Keratinocyte (primary cell): ENCODE results near the gene SPOCK1. TPM values are rescaled to one million over a fixed set of nuclear protein-coding genes. Genes with fewer than 3 reads are reported as not detected.

Source experiments
- DNase-seq: peaks from one replicate; pipeline ENCODE4 v3.0.0-alpha.2; 2011; ENCODE audit warnings: low read depth, missing footprints, low spot score
- FAIRE-seq: peaks from 2 replicates; lab custom pipeline; 2011; peaks lifted over from hg19 to GRCh38; lab: Jason Lieb, UNC
- H2AFZ ChIP-seq: 2 replicates; pipeline ENCODE4 v1.6.0; 2012; ENCODE audit warnings: low read length, control low read depth, inconsistent platforms; ENCODE audit not compliant: control insufficient read depth
- H3K27ac ChIP-seq: 2 replicates; pipeline ENCODE4 v1.5.1; 2011; ENCODE audit warnings: low read length; ENCODE audit not compliant: control insufficient read depth, insufficient read depth
- H3K27me3 ChIP-seq: 3 replicates; pipeline ENCODE4 v1.6.0; 2011; ENCODE audit warnings: low read length; ENCODE audit not compliant: control insufficient read depth, insufficient read depth; ENCODE audit errors: extremely low read depth
- H3K36me3 ChIP-seq, 2 experiments: 2 replicates in 1 of 2; 3 replicates in 1 of 2; pipeline ENCODE4 v1.5.1; 2011; ENCODE audit warnings: low read length in 2 of 2, mild to moderate bottlenecking in 1 of 2; ENCODE audit not compliant: control insufficient read depth in 2 of 2, insufficient read depth in 2 of 2; ENCODE audit errors: extremely low read depth in 1 of 2
- H3K4me1 ChIP-seq: 3 replicates; pipeline ENCODE4 v1.5.1; 2011; ENCODE audit warnings: low read length; ENCODE audit not compliant: control insufficient read depth, insufficient read depth; ENCODE audit errors: extremely low read depth
- H3K4me2 ChIP-seq: 3 replicates; pipeline ENCODE4 v1.6.0; 2011; ENCODE audit warnings: low read depth, low read length; ENCODE audit not compliant: control insufficient read depth, insufficient read depth; ENCODE audit errors: extremely low read depth
- H3K4me3 ChIP-seq, 3 experiments: fragments of 200-600 bp in 1 of 3; sonication (generic) in 1 of 3; 2 replicates in 2 of 3; 3 replicates in 1 of 3; pipeline ENCODE4 v1.5.1; 2011 to 2016; ENCODE audit warnings: low read length in 3 of 3, mild to moderate bottlenecking in 3 of 3, control low read depth in 2 of 3, inconsistent platforms in 1 of 3, low read depth in 1 of 3, mixed read lengths in 1 of 3, mixed run types in 1 of 3, moderate library complexity in 1 of 3; ENCODE audit not compliant: control insufficient read depth in 2 of 3, insufficient read depth in 2 of 3; ENCODE audit errors: extremely low read depth in 1 of 3
- H3K79me2 ChIP-seq: 2 replicates; pipeline ENCODE4 v1.6.0; 2012; ENCODE audit warnings: low read length; ENCODE audit not compliant: control insufficient read depth, insufficient read depth
- H3K9ac ChIP-seq: 3 replicates; pipeline ENCODE4 v1.6.0; 2011; ENCODE audit warnings: low read length; ENCODE audit not compliant: control insufficient read depth, insufficient read depth; ENCODE audit errors: extremely low read depth
- H3K9me1 ChIP-seq: 3 replicates; pipeline ENCODE4 v1.6.0; 2011; ENCODE audit warnings: low read length; ENCODE audit not compliant: control insufficient read depth, insufficient read depth; ENCODE audit errors: extremely low read depth
- H3K9me3 ChIP-seq: 2 replicates; pipeline ENCODE4 v1.5.1; 2012; ENCODE audit warnings: low read depth, low read length; ENCODE audit not compliant: control insufficient read depth
- H4K20me1 ChIP-seq: 3 replicates; pipeline ENCODE4 v1.6.0; 2011; ENCODE audit warnings: low read length; ENCODE audit not compliant: control insufficient read depth, insufficient read depth; ENCODE audit errors: extremely low read depth
- CTCF ChIP-seq, 3 experiments: IDR thresholded peaks in 1 of 3; conservative IDR thresholded peaks in 1 of 3; optimal IDR thresholded peaks in 1 of 3; 2 replicates in 2 of 3; 3 replicates in 1 of 3; pipeline versions ENCODE3 to v1.5.1; 2011; ENCODE audit warnings: low read length in 3 of 3, mild to moderate bottlenecking in 3 of 3, moderate library complexity in 2 of 3, control low read depth in 1 of 3, inconsistent platforms in 1 of 3; ENCODE audit not compliant: insufficient read depth in 2 of 3; ENCODE audit errors: extremely low read depth in 1 of 3
- EZH2 ChIP-seq: IDR thresholded peaks from one replicate; pipeline ENCODE4 v1.6.1; 2012; ENCODE audit warnings: inconsistent platforms, mild to moderate bottlenecking, low read length, moderate library complexity
- dilution Hi-C: fragments of 300-500 bp; cut with MboI; formaldehyde crosslinking; loops from one replicate; pipeline ENCODE4 v1.7.0; 2020; ENCODE audit warnings: low sequenced_read_pairs; ENCODE audit not compliant: extremely low pct_ligation_motif_present
- polyA plus RNA-seq, 5 experiments: library from polyadenylated mRNA; depleted of rRNA in 3 of 5; stranded (reverse) in 3 of 5; stranded (forward) in 1 of 5; unstranded in 1 of 5; fragments of >200 nt; gene quantifications; 1 replicate in 1 of 5; 2 replicates in 3 of 5; 3 replicates in 1 of 5; pipeline versions ENCODE4 v1.2.1 to v1.2.3, GENCODE V29; 2011 to 2012; ENCODE audit warnings: missing spikeins in 2 of 5, low read depth in 1 of 5, low replicate concordance in 1 of 5

Gene SPOCK1
- polyA plus RNA-seq, 1 donor (not counting 4 experiments of a cell fraction or from before 2014, with no cell fraction given): 5.5 TPM

GRCh38 chr5:137462265-137462590, 36.9 kb downstream of the SPOCK1 start:
- H3K4me2 ChIP-seq: no peak overlapping the region
- no peaks in the 10 kb centered on the region for H3K9me3 ChIP-seq
- H2AFZ ChIP-seq: no peak overlapping the region
- H3K79me2 ChIP-seq: no peaks in the 10 kb centered on the region
- H3K9ac ChIP-seq: no peak overlapping the region
- no peak overlapping the region for H3K27ac ChIP-seq
- H3K27me3 ChIP-seq: peaks cover 7% of the 10 kb centered on the region
- no peaks in the 10 kb centered on the region for H3K36me3 ChIP-seq
- dilution Hi-C loops: no loop called here
- H3K4me1 ChIP-seq: no peaks in the 10 kb centered on the region
- TF ChIP-seq EZH2 (no peak), CTCF (optimal IDR thresholded peaks at IDR 0.05 in 1 of 3, IDR thresholded peaks at IDR 0.05 in 1 of 3, conservative IDR thresholded peaks at IDR 0.05 in 1 of 3; ENCODE audit: extremely low read depth in 1 of 3, insufficient read depth in 2 of 3, low read length in 3 of 3) (no peak)
- H4K20me1 ChIP-seq: no peaks in the 10 kb centered on the region
- H3K4me3 ChIP-seq: no peak overlapping the region
- no peaks in the 10 kb centered on the region for H3K9me1 ChIP-seq
- FAIRE-seq (no peak), DNase-seq (no peak)

GRCh38 chr5:137461391-137462264, 37.5 kb downstream of the SPOCK1 start:
- no peak for DNase-seq
- Histone ChIP-seq H4K20me1 (no peaks in the 10 kb centered on the region), H3K9ac (no peak overlapping the region), H3K27me3 (peaks cover 7% of the 10 kb centered on the region), H3K4me3 (no peak overlapping the region), H3K79me2 (no peaks in the 10 kb centered on the region), H3K36me3 (no peaks in the 10 kb centered on the region), H3K9me3 (no peaks in the 10 kb centered on the region), H3K4me2 (no peak overlapping the region), H3K4me1 (no peaks in the 10 kb centered on the region), H3K9me1 (no peaks in the 10 kb centered on the region), H2AFZ (no peak overlapping the region), H3K27ac (no peak overlapping the region)
- no peak for TF ChIP-seq EZH2
- TF ChIP-seq CTCF (optimal IDR thresholded peaks at IDR 0.05 in 1 of 3, IDR thresholded peaks at IDR 0.05 in 1 of 3, conservative IDR thresholded peaks at IDR 0.05 in 1 of 3; ENCODE audit: extremely low read depth in 1 of 3, insufficient read depth in 2 of 3, low read length in 3 of 3): no peak
- FAIRE-seq: no peak
- dilution Hi-C loops: no loop called here
